ENCODE results near the gene PPP1R9A.

Gene PPP1R9A

GRCh38 chr7:95099106-95099505 is 191.7 kb downstream of the PPP1R9A start:
- no peak for TF ChIP-seq CTCF (IDR thresholded peaks at IDR 0.05; ENCODE audit: insufficient read depth, low read length, missing control alignments)
- CTCF ChIA-PET: no interaction called here

GRCh38 chr7:95101422-95101821 is 194.0 kb downstream of the PPP1R9A start:
- ChIA-PET POLR2A (no interaction called here), CTCF (no interaction called here)
- no peak overlapping the region for H3K4me3 ChIP-seq (ENCODE audit: low read depth, low read length)
- TF ChIP-seq CTCF (IDR thresholded peaks at IDR 0.05; ENCODE audit: insufficient read depth, low read length, missing control alignments): no peak
- no peak for DNase-seq (ENCODE audit: low read depth, low spot score)

More at GRCh38 chr7:95099106-95099505, 191.7 kb downstream of the PPP1R9A start:
- POLR2A ChIA-PET: no interaction called here
- no peak overlapping the region for H3K4me3 ChIP-seq (ENCODE audit: low read depth, low read length)
- DNase-seq (ENCODE audit: low read depth, low spot score): no peak

GRCh38 chr7:95102662-95103061 is 195.3 kb downstream of the PPP1R9A start:
- DNase-seq (ENCODE audit: low read depth, low spot score): no peak
- ChIA-PET POLR2A (no interaction called here), CTCF (no interaction called here)
- H3K4me3 ChIP-seq (ENCODE audit: low read depth, low read length): no peak overlapping the region
- TF ChIP-seq CTCF (IDR thresholded peaks at IDR 0.05; ENCODE audit: insufficient read depth, low read length, missing control alignments): no peak

GRCh38 chr7:95104739-95105138 is 197.3 kb downstream of the PPP1R9A start:
- no peak for DNase-seq (ENCODE audit: low read depth, low spot score)
- ChIA-PET POLR2A (no interaction called here), CTCF (no interaction called here)
- H3K4me3 ChIP-seq (ENCODE audit: low read depth, low read length): no peak overlapping the region
- no peak for TF ChIP-seq CTCF (IDR thresholded peaks at IDR 0.05; ENCODE audit: insufficient read depth, low read length, missing control alignments)

GRCh38 chr7:95105627-95106026 is 198.2 kb downstream of the PPP1R9A start:
- ChIA-PET CTCF (no interaction called here), POLR2A (no interaction called here)
- no peak for DNase-seq (ENCODE audit: low read depth, low spot score)
- H3K4me3 ChIP-seq (ENCODE audit: low read depth, low read length): no peak overlapping the region
- TF ChIP-seq CTCF (IDR thresholded peaks at IDR 0.05; ENCODE audit: insufficient read depth, low read length, missing control alignments): no peak

GRCh38 chr7:95106401-95106800 is 199.0 kb downstream of the PPP1R9A start:
- no peak for DNase-seq (ENCODE audit: low read depth, low spot score)
- CTCF ChIA-PET: no interaction called here
- no peak overlapping the region for H3K4me3 ChIP-seq (ENCODE audit: low read depth, low read length)
- POLR2A ChIA-PET: no interaction called here
- no peak for TF ChIP-seq CTCF (IDR thresholded peaks at IDR 0.05; ENCODE audit: insufficient read depth, low read length, missing control alignments)
